ENCODE results near the gene FNDC3B.

DNA sequence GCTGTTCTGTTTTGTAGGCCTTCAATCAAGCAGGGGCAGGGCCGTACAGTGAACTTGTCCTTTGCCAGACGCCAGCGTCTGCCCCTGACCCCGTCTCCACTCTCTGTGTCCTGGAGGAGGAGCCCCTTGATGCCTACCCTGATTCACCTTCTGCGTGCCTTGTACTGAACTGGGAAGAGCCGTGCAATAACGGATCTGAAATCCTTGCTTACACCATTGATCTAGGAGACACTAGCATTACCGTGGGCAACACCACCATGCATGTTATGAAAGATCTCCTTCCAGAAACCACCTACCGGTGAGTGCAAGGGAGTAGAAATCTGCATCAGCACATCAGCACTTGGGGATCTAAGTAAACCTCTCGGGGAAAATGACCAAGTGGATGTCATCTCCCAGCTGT lies 313.4 kb downstream of the FNDC3B start:
- TF ChIP-seq CTCF (IDR thresholded peaks at IDR 0.05; ENCODE audit: low read length) (no peak), EZH2 (optimal IDR thresholded peaks at IDR 0.05; ENCODE audit: low read depth, low read length) (no peak)
